HepG2 (cell line): ENCODE results near the gene CCDC85C. TPM values are rescaled to one million over a fixed set of nuclear protein-coding genes. Genes with fewer than 3 reads are reported as not detected.

ENCODE experiments used
- ATAC-seq: fragments of 200-7000 bp; cut with Tn5 transposase; 3 replicates; pipeline ENCODE4 v1.9.1; 2020; ENCODE audit warnings: mild to moderate bottlenecking, moderate library complexity
- BruUV-seq: library from RNA; stranded (reverse); fragments of 400-500 nt; replicated peaks from 2 replicates; lab custom pipeline; 2021; lab: Mats Ljungman, UMichigan
- CTCF ChIA-PET: fragments of 300-600 bp; formaldehyde crosslinking; extraction: SDS; loops from one replicate; lab custom pipeline; 2021; ENCODE audit warnings: low total read pairs, inconsistent platforms, low intra/inter-chr PET ratio; lab: Yijun Ruan, JAX
- POLR2A ChIA-PET: fragments of 350-600 bp; sonication (Branson Sonifier 250); formaldehyde crosslinking; loops from one replicate; lab custom pipeline; 2020; ENCODE audit warnings: antibody characterized with exemption, inconsistent platforms; lab: Yijun Ruan, JAX
- DNase-seq: peaks from one replicate; pipeline ENCODE4 v3.0.0-alpha.2; 2015; ENCODE audit warnings: low spot score
- FAIRE-seq: peaks from 3 replicates; lab custom pipeline; 2011; peaks lifted over from hg19 to GRCh38; lab: Jason Lieb, UNC
- H2AFZ ChIP-seq: one replicate; pipeline ENCODE4 v1.6.1; 2011; ENCODE audit warnings: low read length, inconsistent platforms
- H3K27ac ChIP-seq: fragments of 300-600 bp; 3 replicates; pipeline ENCODE4 v1.8.0; 2011; ENCODE audit warnings: mixed run types, mild to moderate bottlenecking, mixed read lengths, low read length, inconsistent platforms; ENCODE audit not compliant: insufficient read depth; ENCODE audit errors: extremely low read length
- H3K27me3 ChIP-seq, 2 experiments: fragments of 200-600 bp in 1 of 2; 2 replicates in 1 of 2; 3 replicates in 1 of 2; pipeline versions ENCODE4 v1.6.0 to v1.8.0; 2011; ENCODE audit warnings: low read length in 2 of 2, mild to moderate bottlenecking in 2 of 2, moderate library complexity in 2 of 2, inconsistent platforms in 1 of 2; ENCODE audit not compliant: insufficient read depth in 2 of 2, control insufficient read depth in 1 of 2
- H3K36me3 ChIP-seq, 2 experiments: fragments of 200-600 bp in 1 of 2; replicated peaks in 1 of 2; 2 replicates in 1 of 2; 3 replicates in 1 of 2; pipeline versions ENCODE4 v1.5.1 to v1.8.0; 2011; ENCODE audit warnings: low read length in 2 of 2, inconsistent platforms in 1 of 2; ENCODE audit not compliant: insufficient read depth in 2 of 2, control insufficient read depth in 1 of 2
- H3K4me1 ChIP-seq: 2 replicates; pipeline ENCODE4 v1.5.1; 2012; ENCODE audit warnings: low read length, inconsistent platforms; ENCODE audit not compliant: insufficient read depth
- H3K4me2 ChIP-seq: 2 replicates; pipeline ENCODE4 v1.6.0; 2011; ENCODE audit warnings: low read depth, low read length, inconsistent platforms
- H3K4me3 ChIP-seq, 3 experiments: fragments of 200-600 bp in 1 of 3; sonication (generic), shearing (Covaris generic) in 1 of 3; replicated peaks in 1 of 3; 2 replicates each; pipeline ENCODE4 v1.5.1; 2011 to 2016; ENCODE audit warnings: low read length in 3 of 3, inconsistent platforms in 2 of 3, low read depth in 2 of 3, mild to moderate bottlenecking in 2 of 3, control low read depth in 1 of 3, mixed read lengths in 1 of 3; ENCODE audit not compliant: insufficient read depth in 1 of 3
- H3K79me2 ChIP-seq: one replicate; pipeline ENCODE4 v1.6.1; 2011; ENCODE audit warnings: low read length, inconsistent platforms; ENCODE audit not compliant: insufficient read depth
- H3K9ac ChIP-seq: 2 replicates; pipeline ENCODE4 v1.6.0; 2011; ENCODE audit warnings: mild to moderate bottlenecking, low read depth, low read length, inconsistent platforms; ENCODE audit not compliant: insufficient read depth
- H3K9me3 ChIP-seq: 2 replicates; pipeline ENCODE4 v1.5.1; 2012; ENCODE audit warnings: mild to moderate bottlenecking, low read length
- H4K20me1 ChIP-seq: 2 replicates; pipeline ENCODE4 v1.6.0; 2011; ENCODE audit warnings: inconsistent platforms, mild to moderate bottlenecking, low read length, moderate library complexity; ENCODE audit not compliant: insufficient read depth
- ISL2 ChIP-seq: sonication (generic); formaldehyde crosslinking; IDR thresholded peaks from 2 replicates; pipeline ENCODE4 v1.5.0; 2020; ENCODE audit warnings: missing genetic modification reagents
- MTF1 ChIP-seq: sonication (generic); formaldehyde crosslinking; IDR thresholded peaks from 2 replicates; pipeline ENCODE4 v1.5.0; 2020; ENCODE audit warnings: missing genetic modification reagents
- NR2C2 ChIP-seq: sonication (generic); formaldehyde crosslinking; IDR thresholded peaks from 2 replicates; pipeline ENCODE4 v1.4.0; 2020; ENCODE audit warnings: missing genetic modification reagents, mild to moderate bottlenecking, moderate library complexity, borderline replicate concordance
- ZKSCAN1 ChIP-seq: fragments of 150-350 bp; IDR thresholded peaks from 2 replicates; pipeline ENCODE4 v1.6.1; 2014; ENCODE audit warnings: low read length
- ZNF33A ChIP-seq: sonication (generic); formaldehyde crosslinking; IDR thresholded peaks from 2 replicates; pipeline ENCODE4 v1.5.1; 2020; ENCODE audit warnings: missing genetic modification reagents, mild to moderate bottlenecking, moderate library complexity, borderline replicate concordance
- WGBS: methylation state at CpG from one replicate; pipeline ENCODE4 v1.1.6; 2017; ENCODE audit warnings: low lambda C conversion rate; 5-methylcytosine and 5-hydroxymethylcytosine counted together
- in situ Hi-C: cut with HindIII; loops from 2 replicates; pipeline ENCODE4 v1.10.0; 2017; ENCODE audit warnings: low pct_unique_long_range_greater_than_20kb; ENCODE audit not compliant: extremely low pct_ligation_motif_present
- intact Hi-C: fragments of 100-400 bp; cut with micrococcal nuclease; formaldehyde crosslinking; loops from one replicate; pipeline ENCODE4 v1.10.0; 2022; ENCODE audit not compliant: unreplicated experiment
- polyA plus RNA-seq, 8 experiments: library from polyadenylated mRNA; depleted of rRNA in 3 of 8; stranded (reverse) in 7 of 8; unstranded in 1 of 8; fragments of >200 nt; fragmentation: Illumina TruSeq in 4 of 8; extraction: Trizol in 4 of 8; gene quantifications; 2 replicates each; pipeline versions ENCODE4 v1.2.1 to v1.2.3, GENCODE V29; 2011 to 2016; ENCODE audit warnings: low read depth in 4 of 8, missing spikeins in 1 of 8, mixed read lengths in 1 of 8; ENCODE audit not compliant: insufficient read depth in 1 of 8
- total RNA-seq, 5 experiments: library from RNA; depleted of rRNA; stranded (reverse); fragments of >200 nt; fragmentation: Illumina TruSeq; extraction: Trizol; gene quantifications; 2 replicates each; pipeline ENCODE4 v1.2.3, GENCODE V29; 2016; ENCODE audit warnings: low read depth in 1 of 5
- TF ChIP-seq, protein P1 (sequence below): IDR thresholded peaks from 2 replicates; pipeline ENCODE4 v1.6.1; 2016; ENCODE audit warnings: mild to moderate bottlenecking, missing biosample characterization, missing genetic modification reagents
- TF ChIP-seq, protein P2 (sequence below): sonication (generic); formaldehyde crosslinking; IDR thresholded peaks from 2 replicates; pipeline ENCODE4 v1.4.0; 2020; ENCODE audit warnings: mild to moderate bottlenecking, missing genetic modification reagents
- TF ChIP-seq, protein P3 (sequence below): sonication (generic); IDR thresholded peaks from 2 replicates; pipeline ENCODE4 v1.6.1; 2016; ENCODE audit warnings: low read depth, borderline replicate concordance
- TF ChIP-seq, protein P4 (sequence below): sonication (generic); formaldehyde crosslinking; conservative IDR thresholded peaks from 2 replicates; pipeline ENCODE4 v1.8.0; 2022; ENCODE audit warnings: mild to moderate bottlenecking, moderate library complexity, missing genetic modification reagents
- TF ChIP-seq, protein P5 (sequence below): sonication (generic); formaldehyde crosslinking; IDR thresholded peaks from 2 replicates; pipeline ENCODE4; 2020; ENCODE audit warnings: missing genetic modification reagents, mild to moderate bottlenecking, borderline replicate concordance
- TF ChIP-seq, protein P6 (sequence below): sonication (generic); formaldehyde crosslinking; IDR thresholded peaks from 2 replicates; pipeline ENCODE4 v1.4.0; 2020; ENCODE audit warnings: mild to moderate bottlenecking, missing genetic modification reagents
- TF ChIP-seq, protein P7 (sequence below): sonication (generic); formaldehyde crosslinking; IDR thresholded peaks from 2 replicates; pipeline ENCODE4 v1.5.1; 2020; ENCODE audit warnings: mild to moderate bottlenecking, moderate library complexity, missing genetic modification reagents

CCDC85C gene
- total and polyA plus RNA-seq, 2 of the 13 experiments (the other 11 are each of a cell fraction or from before 2014, with no cell fraction given) = 18.8 to 43.8 TPM

DNA sequence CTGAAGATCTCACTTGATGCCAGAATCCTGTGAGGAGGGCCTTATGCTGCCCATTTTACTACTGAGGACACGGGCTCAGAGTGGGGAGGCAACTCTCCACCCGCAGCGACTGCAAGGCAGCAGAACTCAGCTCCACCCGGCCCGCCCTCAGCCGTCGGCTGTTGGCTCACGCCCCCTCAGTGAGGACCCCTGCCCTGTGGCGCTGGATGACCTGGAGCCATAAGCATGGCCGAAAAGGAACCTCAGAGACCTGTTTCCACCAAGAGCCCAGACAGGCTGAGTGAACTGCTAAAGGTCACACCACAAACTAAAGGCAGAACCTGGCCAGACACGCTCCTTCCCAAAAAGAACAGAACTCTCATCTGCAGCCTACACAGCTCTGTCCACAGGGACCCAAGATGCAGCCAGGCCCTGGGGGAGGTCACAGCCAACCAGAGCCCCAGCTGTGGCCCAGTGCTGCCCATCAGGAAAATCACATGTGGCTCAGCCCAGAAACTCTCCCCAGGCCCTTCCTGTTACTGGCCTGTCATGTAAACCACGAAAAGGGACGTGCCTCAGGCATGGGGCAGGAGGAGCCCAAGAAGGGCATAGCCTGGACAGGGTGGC is 90.0 kb downstream of the CCDC85C start:
- H3K4me1 ChIP-seq = no peaks in the 10 kb centered on the region
- no peak overlapping the region for H3K4me2 ChIP-seq
- FAIRE-seq (no peak), DNase-seq (no peak), ATAC-seq (no peak)
- in situ Hi-C loops = no loop called here
- H3K79me2 ChIP-seq = no peaks in the 10 kb centered on the region
- H3K9ac ChIP-seq = no peak overlapping the region
- no peak overlapping the region for H3K4me3 ChIP-seq
- ChIA-PET POLR2A (no interaction called here), CTCF (no interaction called here)
- no peak overlapping the region for H3K27ac ChIP-seq
- H3K27me3 ChIP-seq = no peaks in the 10 kb centered on the region
- no peaks in the 10 kb centered on the region for H3K9me3 ChIP-seq
- H3K36me3 ChIP-seq = peaks cover 20 to 50% of the 10 kb centered on the region in 2 experiments; a peak in 4 of 5 replicates
- TF ChIP-seq ZKSCAN1 (no peak), NR2C2 (CRISPR knock-in tag) (no peak), MTF1 (CRISPR knock-in tag) (no peak), ZNF33A (no peak), ISL2 (no peak)
- TF ChIP-seq, protein P1, sequence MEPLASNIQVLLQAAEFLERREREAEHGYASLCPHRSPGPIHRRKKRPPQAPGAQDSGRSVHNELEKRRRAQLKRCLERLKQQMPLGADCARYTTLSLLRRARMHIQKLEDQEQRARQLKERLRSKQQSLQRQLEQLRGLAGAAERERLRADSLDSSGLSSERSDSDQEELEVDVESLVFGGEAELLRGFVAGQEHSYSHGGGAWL (CRISPR knock-in tag) = no peak
- TF ChIP-seq, protein P2, sequence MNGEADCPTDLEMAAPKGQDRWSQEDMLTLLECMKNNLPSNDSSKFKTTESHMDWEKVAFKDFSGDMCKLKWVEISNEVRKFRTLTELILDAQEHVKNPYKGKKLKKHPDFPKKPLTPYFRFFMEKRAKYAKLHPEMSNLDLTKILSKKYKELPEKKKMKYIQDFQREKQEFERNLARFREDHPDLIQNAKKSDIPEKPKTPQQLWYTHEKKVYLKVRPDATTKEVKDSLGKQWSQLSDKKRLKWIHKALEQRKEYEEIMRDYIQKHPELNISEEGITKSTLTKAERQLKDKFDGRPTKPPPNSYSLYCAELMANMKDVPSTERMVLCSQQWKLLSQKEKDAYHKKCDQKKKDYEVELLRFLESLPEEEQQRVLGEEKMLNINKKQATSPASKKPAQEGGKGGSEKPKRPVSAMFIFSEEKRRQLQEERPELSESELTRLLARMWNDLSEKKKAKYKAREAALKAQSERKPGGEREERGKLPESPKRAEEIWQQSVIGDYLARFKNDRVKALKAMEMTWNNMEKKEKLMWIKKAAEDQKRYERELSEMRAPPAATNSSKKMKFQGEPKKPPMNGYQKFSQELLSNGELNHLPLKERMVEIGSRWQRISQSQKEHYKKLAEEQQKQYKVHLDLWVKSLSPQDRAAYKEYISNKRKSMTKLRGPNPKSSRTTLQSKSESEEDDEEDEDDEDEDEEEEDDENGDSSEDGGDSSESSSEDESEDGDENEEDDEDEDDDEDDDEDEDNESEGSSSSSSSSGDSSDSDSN (CRISPR knock-in tag) = no peak
- TF ChIP-seq, protein P3, sequence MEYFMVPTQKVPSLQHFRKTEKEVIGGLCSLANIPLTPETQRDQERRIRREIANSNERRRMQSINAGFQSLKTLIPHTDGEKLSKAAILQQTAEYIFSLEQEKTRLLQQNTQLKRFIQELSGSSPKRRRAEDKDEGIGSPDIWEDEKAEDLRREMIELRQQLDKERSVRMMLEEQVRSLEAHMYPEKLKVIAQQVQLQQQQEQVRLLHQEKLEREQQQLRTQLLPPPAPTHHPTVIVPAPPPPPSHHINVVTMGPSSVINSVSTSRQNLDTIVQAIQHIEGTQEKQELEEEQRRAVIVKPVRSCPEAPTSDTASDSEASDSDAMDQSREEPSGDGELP = no peak
- TF ChIP-seq, protein P4, sequence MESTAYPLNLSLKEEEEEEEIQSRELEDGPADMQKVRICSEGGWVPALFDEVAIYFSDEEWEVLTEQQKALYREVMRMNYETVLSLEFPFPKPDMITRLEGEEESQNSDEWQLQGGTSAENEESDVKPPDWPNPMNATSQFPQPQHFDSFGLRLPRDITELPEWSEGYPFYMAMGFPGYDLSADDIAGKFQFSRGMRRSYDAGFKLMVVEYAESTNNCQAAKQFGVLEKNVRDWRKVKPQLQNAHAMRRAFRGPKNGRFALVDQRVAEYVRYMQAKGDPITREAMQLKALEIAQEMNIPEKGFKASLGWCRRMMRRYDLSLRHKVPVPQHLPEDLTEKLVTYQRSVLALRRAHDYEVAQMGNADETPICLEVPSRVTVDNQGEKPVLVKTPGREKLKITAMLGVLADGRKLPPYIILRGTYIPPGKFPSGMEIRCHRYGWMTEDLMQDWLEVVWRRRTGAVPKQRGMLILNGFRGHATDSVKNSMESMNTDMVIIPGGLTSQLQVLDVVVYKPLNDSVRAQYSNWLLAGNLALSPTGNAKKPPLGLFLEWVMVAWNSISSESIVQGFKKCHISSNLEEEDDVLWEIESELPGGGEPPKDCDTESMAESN = no peak
- TF ChIP-seq, protein P5, sequence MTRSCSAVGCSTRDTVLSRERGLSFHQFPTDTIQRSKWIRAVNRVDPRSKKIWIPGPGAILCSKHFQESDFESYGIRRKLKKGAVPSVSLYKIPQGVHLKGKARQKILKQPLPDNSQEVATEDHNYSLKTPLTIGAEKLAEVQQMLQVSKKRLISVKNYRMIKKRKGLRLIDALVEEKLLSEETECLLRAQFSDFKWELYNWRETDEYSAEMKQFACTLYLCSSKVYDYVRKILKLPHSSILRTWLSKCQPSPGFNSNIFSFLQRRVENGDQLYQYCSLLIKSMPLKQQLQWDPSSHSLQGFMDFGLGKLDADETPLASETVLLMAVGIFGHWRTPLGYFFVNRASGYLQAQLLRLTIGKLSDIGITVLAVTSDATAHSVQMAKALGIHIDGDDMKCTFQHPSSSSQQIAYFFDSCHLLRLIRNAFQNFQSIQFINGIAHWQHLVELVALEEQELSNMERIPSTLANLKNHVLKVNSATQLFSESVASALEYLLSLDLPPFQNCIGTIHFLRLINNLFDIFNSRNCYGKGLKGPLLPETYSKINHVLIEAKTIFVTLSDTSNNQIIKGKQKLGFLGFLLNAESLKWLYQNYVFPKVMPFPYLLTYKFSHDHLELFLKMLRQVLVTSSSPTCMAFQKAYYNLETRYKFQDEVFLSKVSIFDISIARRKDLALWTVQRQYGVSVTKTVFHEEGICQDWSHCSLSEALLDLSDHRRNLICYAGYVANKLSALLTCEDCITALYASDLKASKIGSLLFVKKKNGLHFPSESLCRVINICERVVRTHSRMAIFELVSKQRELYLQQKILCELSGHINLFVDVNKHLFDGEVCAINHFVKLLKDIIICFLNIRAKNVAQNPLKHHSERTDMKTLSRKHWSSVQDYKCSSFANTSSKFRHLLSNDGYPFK (CRISPR knock-in tag) = no peak
- TF ChIP-seq, protein P6, sequence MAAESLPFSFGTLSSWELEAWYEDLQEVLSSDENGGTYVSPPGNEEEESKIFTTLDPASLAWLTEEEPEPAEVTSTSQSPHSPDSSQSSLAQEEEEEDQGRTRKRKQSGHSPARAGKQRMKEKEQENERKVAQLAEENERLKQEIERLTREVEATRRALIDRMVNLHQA (CRISPR knock-in tag) = no peak
- TF ChIP-seq, protein P7, sequence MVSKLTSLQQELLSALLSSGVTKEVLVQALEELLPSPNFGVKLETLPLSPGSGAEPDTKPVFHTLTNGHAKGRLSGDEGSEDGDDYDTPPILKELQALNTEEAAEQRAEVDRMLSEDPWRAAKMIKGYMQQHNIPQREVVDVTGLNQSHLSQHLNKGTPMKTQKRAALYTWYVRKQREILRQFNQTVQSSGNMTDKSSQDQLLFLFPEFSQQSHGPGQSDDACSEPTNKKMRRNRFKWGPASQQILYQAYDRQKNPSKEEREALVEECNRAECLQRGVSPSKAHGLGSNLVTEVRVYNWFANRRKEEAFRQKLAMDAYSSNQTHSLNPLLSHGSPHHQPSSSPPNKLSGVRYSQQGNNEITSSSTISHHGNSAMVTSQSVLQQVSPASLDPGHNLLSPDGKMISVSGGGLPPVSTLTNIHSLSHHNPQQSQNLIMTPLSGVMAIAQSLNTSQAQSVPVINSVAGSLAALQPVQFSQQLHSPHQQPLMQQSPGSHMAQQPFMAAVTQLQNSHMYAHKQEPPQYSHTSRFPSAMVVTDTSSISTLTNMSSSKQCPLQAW (CRISPR knock-in tag) = no peak
- H2AFZ ChIP-seq = no peak overlapping the region
- intact Hi-C loops = no loop called here
- 96% methylated on average over 12 of the region's 13 CpGs for WGBS
- TSS peak; percentile 31 for BruUV-seq
- H4K20me1 ChIP-seq = peaks cover 23% of the 10 kb centered on the region; the same call in 1 of the 2 replicates
